Measurements from ENCODE around the gene ATP1B2.

GRCh38 chr17:7700510-7700909 lies 49.8 kb downstream of the ATP1B2 start:
- TF ChIP-seq CTCF (IDR thresholded peaks at IDR 0.05) (no peak), POLR2A (IDR thresholded peaks at IDR 0.05) (no peak)

All from uterus (tissue), 2 donors.